ENCODE results near the gene PPM1N.
A peak's percentile ranks its signal among the peaks of the same experiment; 100 is the strongest.

PPM1N gene

DNA sequence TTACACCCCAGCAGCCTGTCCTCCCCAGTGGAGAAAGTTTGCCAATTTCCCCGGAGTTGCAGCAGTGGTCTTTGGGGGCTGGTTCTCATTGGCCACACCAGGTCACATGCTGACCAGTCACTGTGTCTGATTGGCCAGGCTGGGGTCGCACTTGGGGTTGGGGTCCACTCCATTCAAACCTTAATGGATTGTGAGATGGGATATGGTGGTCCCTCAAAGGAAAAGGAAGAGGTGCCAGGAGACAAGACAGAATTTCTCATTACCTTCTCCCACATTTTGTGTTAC, 3.4 kb downstream of the PPM1N start:
- TF ChIP-seq, protein P1, sequence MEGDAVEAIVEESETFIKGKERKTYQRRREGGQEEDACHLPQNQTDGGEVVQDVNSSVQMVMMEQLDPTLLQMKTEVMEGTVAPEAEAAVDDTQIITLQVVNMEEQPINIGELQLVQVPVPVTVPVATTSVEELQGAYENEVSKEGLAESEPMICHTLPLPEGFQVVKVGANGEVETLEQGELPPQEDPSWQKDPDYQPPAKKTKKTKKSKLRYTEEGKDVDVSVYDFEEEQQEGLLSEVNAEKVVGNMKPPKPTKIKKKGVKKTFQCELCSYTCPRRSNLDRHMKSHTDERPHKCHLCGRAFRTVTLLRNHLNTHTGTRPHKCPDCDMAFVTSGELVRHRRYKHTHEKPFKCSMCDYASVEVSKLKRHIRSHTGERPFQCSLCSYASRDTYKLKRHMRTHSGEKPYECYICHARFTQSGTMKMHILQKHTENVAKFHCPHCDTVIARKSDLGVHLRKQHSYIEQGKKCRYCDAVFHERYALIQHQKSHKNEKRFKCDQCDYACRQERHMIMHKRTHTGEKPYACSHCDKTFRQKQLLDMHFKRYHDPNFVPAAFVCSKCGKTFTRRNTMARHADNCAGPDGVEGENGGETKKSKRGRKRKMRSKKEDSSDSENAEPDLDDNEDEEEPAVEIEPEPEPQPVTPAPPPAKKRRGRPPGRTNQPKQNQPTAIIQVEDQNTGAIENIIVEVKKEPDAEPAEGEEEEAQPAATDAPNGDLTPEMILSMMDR (IDR thresholded peaks at IDR 0.05; ENCODE audit: extremely low read depth, insufficient read depth, missing control alignments) = no peak
- no peak for DNase-seq (ENCODE audit: low spot score)
- in situ Hi-C loops (cut with MboI; ENCODE audit: low pct_unique_long_range_greater_than_20kb, low sequenced_read_pairs, unreplicated experiment) = no loop called here

DNA sequence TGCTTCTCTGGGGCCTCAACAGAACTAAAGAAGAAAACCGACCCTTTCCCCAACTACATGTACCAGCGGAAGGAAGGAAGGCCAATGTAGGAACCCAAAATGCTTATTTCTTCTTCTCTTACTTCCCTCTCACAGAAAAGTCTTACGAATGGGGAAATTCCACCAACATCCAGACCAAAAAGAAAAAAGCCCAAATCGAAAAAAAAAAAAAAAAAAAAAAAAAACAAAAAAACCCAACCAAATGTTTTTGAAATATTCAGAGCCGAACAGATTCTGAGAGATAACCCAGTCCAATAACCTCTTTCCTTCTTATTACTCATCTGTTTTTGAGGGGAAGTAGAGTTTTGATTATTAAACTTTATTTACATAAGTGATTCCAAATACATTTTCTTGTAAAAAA, 3.9 kb downstream of the PPM1N start:
- TF ChIP-seq, protein P1 (IDR thresholded peaks at IDR 0.05; ENCODE audit: extremely low read depth, insufficient read depth, missing control alignments) = no peak
- DNase-seq (ENCODE audit: low spot score) = no peak
- in situ Hi-C loops (cut with MboI; ENCODE audit: low pct_unique_long_range_greater_than_20kb, low sequenced_read_pairs, unreplicated experiment) = no loop called here

DNA sequence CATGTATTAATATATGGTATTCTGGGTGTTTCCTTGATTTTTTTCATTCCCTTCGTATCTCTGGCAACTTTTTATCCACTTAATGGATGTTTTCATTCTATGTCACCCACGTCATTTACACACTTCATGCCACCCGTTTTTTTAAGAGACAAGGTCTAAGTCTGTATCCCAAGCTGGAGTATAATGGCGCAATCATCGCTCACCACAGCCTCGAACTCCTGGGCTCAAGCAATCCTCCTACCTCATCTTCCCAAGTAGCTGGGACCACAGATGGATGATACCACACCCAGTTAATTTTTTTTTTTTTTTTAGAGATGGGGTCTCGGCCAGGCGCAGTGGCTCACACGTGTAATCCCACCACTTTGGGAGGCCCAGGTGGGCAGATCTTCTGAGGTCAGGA, 5.7 kb downstream of the PPM1N start:
- in situ Hi-C loops (cut with MboI; ENCODE audit: low pct_unique_long_range_greater_than_20kb, low sequenced_read_pairs, unreplicated experiment) = no loop called here
- DNase-seq (ENCODE audit: low spot score) = no peak
- TF ChIP-seq, protein P1 (IDR thresholded peaks at IDR 0.05; ENCODE audit: extremely low read depth, insufficient read depth, missing control alignments) = no peak

DNA sequence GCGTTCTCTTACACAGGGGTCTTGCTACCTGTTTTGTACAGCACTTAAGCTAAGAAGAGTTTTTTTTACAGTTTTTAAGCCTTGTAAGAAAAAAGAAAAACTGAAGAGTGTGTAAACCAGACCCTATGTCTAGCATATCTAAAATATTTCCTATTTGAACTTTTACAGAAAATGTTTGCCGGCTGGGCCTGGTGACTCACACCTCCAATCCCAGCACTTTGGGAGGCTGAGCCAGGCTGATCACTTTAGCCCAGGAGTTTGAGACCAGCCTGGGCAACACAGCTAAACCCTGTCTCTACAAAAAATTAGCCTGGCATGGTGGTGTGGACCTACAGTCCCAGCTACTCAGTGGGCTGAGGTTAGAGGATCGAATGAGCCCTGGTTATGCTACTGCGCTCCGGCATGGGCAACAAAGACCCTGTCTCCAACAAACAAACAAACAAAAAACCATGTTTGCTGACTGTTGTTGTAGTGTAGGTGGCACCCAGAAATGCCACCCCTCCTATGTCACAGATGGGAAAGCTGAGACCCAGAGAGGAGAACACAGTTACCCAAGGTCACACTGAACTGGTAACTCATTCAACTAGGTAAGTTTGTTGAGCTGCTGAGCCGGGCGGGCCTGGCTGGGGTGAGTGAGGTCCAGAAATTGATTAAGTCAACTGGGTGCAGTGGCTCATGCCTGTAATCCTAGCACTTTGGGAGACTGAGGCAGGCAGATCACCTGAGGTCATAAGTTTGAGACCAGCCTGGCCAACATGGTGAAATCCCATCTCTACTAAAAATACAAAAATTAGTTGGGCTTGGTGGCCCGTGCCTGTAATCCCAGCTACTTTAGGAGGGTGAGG, 7.1 kb downstream of the PPM1N start:
- TF ChIP-seq, protein P1 (IDR thresholded peaks at IDR 0.05; ENCODE audit: extremely low read depth, insufficient read depth, missing control alignments) = no peak
- in situ Hi-C loops (cut with MboI; ENCODE audit: low pct_unique_long_range_greater_than_20kb, low sequenced_read_pairs, unreplicated experiment) = no loop called here
- no peak for DNase-seq (ENCODE audit: low spot score)

DNA sequence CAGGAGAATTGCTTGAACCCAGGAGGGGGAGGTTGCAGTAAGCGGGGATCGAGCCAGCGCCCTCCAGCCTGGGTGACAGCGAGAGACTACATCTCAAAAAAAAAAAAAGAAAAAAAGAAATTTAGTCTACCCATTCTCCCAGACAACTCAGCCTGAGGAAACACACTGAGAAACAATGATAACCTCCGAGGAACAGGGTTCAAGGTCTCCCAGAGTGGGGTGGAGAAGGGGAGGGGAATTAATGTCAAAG, 7.7 kb downstream of the PPM1N start:
- in situ Hi-C loops (cut with MboI; ENCODE audit: low pct_unique_long_range_greater_than_20kb, low sequenced_read_pairs, unreplicated experiment) = no loop called here
- TF ChIP-seq, protein P1 (IDR thresholded peaks at IDR 0.05; ENCODE audit: extremely low read depth, insufficient read depth, missing control alignments) = no peak
- DNase-seq (ENCODE audit: low spot score) = no peak

DNA sequence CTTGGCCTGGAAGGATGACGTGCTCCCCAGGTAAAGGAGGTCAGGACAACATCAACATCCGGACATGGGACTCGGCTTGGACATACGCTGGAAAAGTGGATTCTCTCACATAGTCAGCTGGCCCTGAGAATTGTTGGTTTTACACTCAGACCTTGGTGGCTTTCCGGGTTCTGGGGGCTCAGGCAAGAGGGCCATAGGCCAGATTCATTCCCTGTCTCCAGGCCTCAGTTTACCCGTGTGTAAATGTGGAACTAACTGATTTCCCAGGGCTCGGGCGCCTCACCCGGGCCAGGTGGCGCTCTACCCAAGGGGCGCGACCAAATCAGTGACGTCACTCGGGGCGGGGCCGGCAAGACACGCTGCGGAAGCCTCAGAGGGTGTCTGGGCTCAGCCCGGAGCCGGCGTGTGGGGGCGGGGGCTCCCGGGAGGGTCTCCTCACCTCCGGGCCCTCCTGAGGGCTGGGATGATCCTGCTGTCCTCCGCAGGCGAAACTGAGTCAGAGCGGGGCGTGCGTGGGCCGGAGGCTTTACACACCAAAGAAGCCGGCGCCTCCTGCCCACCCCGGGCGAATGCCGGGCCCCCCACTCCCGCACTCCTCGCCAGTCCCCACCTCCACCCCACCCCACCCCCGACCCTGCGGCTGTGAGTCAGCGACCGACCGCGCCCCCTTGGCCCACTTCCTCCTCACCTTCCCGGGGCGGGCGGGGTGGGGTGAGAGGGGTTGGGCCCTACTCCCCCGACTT, 8.2 kb downstream of the PPM1N start:
- TF ChIP-seq, protein P1 (IDR thresholded peaks at IDR 0.05; ENCODE audit: extremely low read depth, insufficient read depth, missing control alignments) = peak; percentile 84
- DNase-seq (ENCODE audit: low spot score) = peak; percentile 95
- in situ Hi-C loops (cut with MboI; ENCODE audit: low pct_unique_long_range_greater_than_20kb, low sequenced_read_pairs, unreplicated experiment) = no loop called here
